AG04449 (cell line): Measurements from ENCODE around the gene PM20D2.

Source experiments
- CTCF ChIA-PET: fragments of 350-600 bp; formaldehyde crosslinking; extraction: SDS; loops from one replicate; lab custom pipeline; 2021; ENCODE audit warnings: antibody characterized with exemption; lab: Yijun Ruan, JAX
- POLR2A ChIA-PET: fragments of 400-600, 350-600 bp; formaldehyde crosslinking; extraction: SDS; loops from one replicate; lab custom pipeline; 2020; ENCODE audit warnings: antibody characterized with exemption, inconsistent platforms; lab: Yijun Ruan, JAX
- DNase-seq: peaks from one replicate; pipeline ENCODE4 v3.0.0-alpha.2; 2010; ENCODE audit warnings: low read depth, low spot score
- H3K4me3 ChIP-seq: 2 replicates; pipeline ENCODE4 v1.5.1; 2011; ENCODE audit warnings: low read depth, mild to moderate bottlenecking, control low read depth, low read length
- CTCF ChIP-seq: IDR thresholded peaks from one replicate; pipeline ENCODE4 v1.5.1; 2011; ENCODE audit warnings: mild to moderate bottlenecking, moderate library complexity, low read length, control low read depth, inconsistent platforms; ENCODE audit not compliant: insufficient read depth; ENCODE audit errors: missing control alignments

Gene PM20D2

GRCh38 chr6:89204096-89204495, 58.2 kb downstream of the PM20D2 start:
- no peak overlapping the region for H3K4me3 ChIP-seq
- no peak for DNase-seq
- ChIA-PET CTCF (no interaction called here), POLR2A (no interaction called here)
- no peak for TF ChIP-seq CTCF

- TF ChIP-seq CTCF: no peak
- POLR2A ChIA-PET: no interaction called here
- no peak for DNase-seq
- no peak overlapping the region for H3K4me3 ChIP-seq
- CTCF ChIA-PET: no interaction called here
These were observed 60.0 kb downstream of the PM20D2 start for GRCh38 chr6:89205819-89206218.

GRCh38 chr6:89208551-89208950, 62.7 kb downstream of the PM20D2 start:
- CTCF ChIA-PET: no interaction called here
- DNase-seq: no peak
- no peak for TF ChIP-seq CTCF
- H3K4me3 ChIP-seq: no peak overlapping the region
- POLR2A ChIA-PET: no interaction called here

- DNase-seq: no peak
- H3K4me3 ChIP-seq: no peak overlapping the region
- no peak for TF ChIP-seq CTCF
- POLR2A ChIA-PET: no interaction called here
- CTCF ChIA-PET: no interaction called here
These were observed 63.6 kb downstream of the PM20D2 start for GRCh38 chr6:89209457-89209856.

GRCh38 chr6:89212472-89212871, 66.6 kb downstream of the PM20D2 start:
- DNase-seq: no peak
- ChIA-PET CTCF (no interaction called here), POLR2A (no interaction called here)
- H3K4me3 ChIP-seq: no peak overlapping the region
- TF ChIP-seq CTCF: no peak

- CTCF ChIA-PET: no interaction called here
- DNase-seq: no peak
- H3K4me3 ChIP-seq: no peak overlapping the region
- TF ChIP-seq CTCF: no peak
- POLR2A ChIA-PET: no interaction called here
These were observed 68.3 kb downstream of the PM20D2 start for GRCh38 chr6:89214197-89214596.
